Astrocyte (in vitro differentiated cells and primary cell): ENCODE data around the gene CXCL11. TPM values are rescaled to one million over a fixed set of nuclear protein-coding genes. Genes with fewer than 3 reads are reported as not detected.
"Not testable (repeated sequence)": the region's sequence is repeated elsewhere in the genome, so short reads cannot be mapped to it uniquely, and the experiment has no call there.

Experiments used
- DNase-seq: peaks from one replicate; pipeline ENCODE4 v3.0.0-alpha.2; 2010; ENCODE audit warnings: low read depth
- FAIRE-seq: peaks from 2 replicates; lab custom pipeline; 2011; peaks lifted over from hg19 to GRCh38; lab: Jason Lieb, UNC
- H2AFZ ChIP-seq: 2 replicates; pipeline ENCODE4 v1.6.0; 2012; ENCODE audit warnings: low read depth, low read length, inconsistent platforms
- H3K27ac ChIP-seq: 2 replicates; pipeline ENCODE4 v1.5.1; 2011; ENCODE audit warnings: low read depth, low read length, inconsistent platforms
- H3K27me3 ChIP-seq: 2 replicates; pipeline ENCODE4 v1.6.0; 2011; ENCODE audit warnings: low read length, inconsistent platforms; ENCODE audit not compliant: insufficient read depth
- H3K36me3 ChIP-seq: 2 replicates; pipeline ENCODE4 v1.5.1; 2011; ENCODE audit warnings: low read length, inconsistent platforms; ENCODE audit not compliant: insufficient read depth
- H3K4me1 ChIP-seq: 2 replicates; pipeline ENCODE4 v1.5.1; 2011; ENCODE audit warnings: low read length, inconsistent platforms; ENCODE audit not compliant: insufficient read depth
- H3K4me2 ChIP-seq: 2 replicates; pipeline ENCODE4 v1.6.0; 2012; ENCODE audit warnings: low read length, inconsistent platforms
- H3K4me3 ChIP-seq: 2 replicates; pipeline ENCODE4 v1.5.1; 2011; ENCODE audit warnings: low read depth, mild to moderate bottlenecking, low read length, inconsistent platforms; ENCODE audit not compliant: insufficient read depth
- H3K79me2 ChIP-seq: 2 replicates; pipeline ENCODE4 v1.6.0; 2012; ENCODE audit warnings: mild to moderate bottlenecking, low read length, inconsistent platforms; ENCODE audit not compliant: insufficient read depth
- H3K9ac ChIP-seq: 2 replicates; pipeline ENCODE4 v1.6.0; 2012; ENCODE audit warnings: mild to moderate bottlenecking, low read length, inconsistent platforms
- H3K9me3 ChIP-seq: 2 replicates; pipeline ENCODE4 v1.5.1; 2012; ENCODE audit warnings: low read depth, mild to moderate bottlenecking, low read length, inconsistent platforms; ENCODE audit not compliant: insufficient read depth
- H4K20me1 ChIP-seq: 2 replicates; pipeline ENCODE4 v1.6.0; 2012; ENCODE audit warnings: low read length, inconsistent platforms; ENCODE audit not compliant: insufficient read depth
- H3K27ac Mint-ChIP-seq: one replicate; pipeline ENCODE4 v1.8.0; 2021; ENCODE audit warnings: mild to moderate bottlenecking, mixed read lengths; ENCODE audit not compliant: unreplicated experiment
- H3K27me3 Mint-ChIP-seq: one replicate; pipeline ENCODE4 v1.8.0; 2021; ENCODE audit warnings: low read depth, mixed read lengths; ENCODE audit not compliant: unreplicated experiment
- H3K36me3 Mint-ChIP-seq: one replicate; pipeline ENCODE4 v1.8.0; 2021; ENCODE audit warnings: low read depth, mixed read lengths; ENCODE audit not compliant: unreplicated experiment
- H3K4me1 Mint-ChIP-seq: one replicate; pipeline ENCODE4 v1.8.0; 2021; ENCODE audit warnings: low read depth, mixed read lengths; ENCODE audit not compliant: unreplicated experiment
- H3K4me3 Mint-ChIP-seq: one replicate; pipeline ENCODE4 v1.8.0; 2021; ENCODE audit warnings: mild to moderate bottlenecking, moderate library complexity, mixed read lengths; ENCODE audit not compliant: unreplicated experiment
- H3K9me3 Mint-ChIP-seq: one replicate; pipeline ENCODE4 v1.8.0; 2021; ENCODE audit warnings: mild to moderate bottlenecking, mixed read lengths; ENCODE audit not compliant: unreplicated experiment
- CTCF ChIP-seq: IDR thresholded peaks from 2 replicates; pipeline ENCODE4 v1.5.1; 2011; ENCODE audit warnings: low read depth, mild to moderate bottlenecking, inconsistent platforms, low read length, moderate library complexity; ENCODE audit not compliant: insufficient read depth
- EZH2 ChIP-seq: IDR thresholded peaks from 2 replicates; pipeline ENCODE4 v1.6.1; 2012; ENCODE audit warnings: mild to moderate bottlenecking, low read length, inconsistent platforms; ENCODE audit not compliant: insufficient read depth
- total RNA-seq: library from RNA; stranded (reverse); gene quantifications from 2 replicates; pipeline ENCODE4 v1.2.1, GENCODE V29; 2021

Gene CXCL11
- total RNA-seq, 1 donor from 2014 or later, result 5.8 TPM

DNA sequence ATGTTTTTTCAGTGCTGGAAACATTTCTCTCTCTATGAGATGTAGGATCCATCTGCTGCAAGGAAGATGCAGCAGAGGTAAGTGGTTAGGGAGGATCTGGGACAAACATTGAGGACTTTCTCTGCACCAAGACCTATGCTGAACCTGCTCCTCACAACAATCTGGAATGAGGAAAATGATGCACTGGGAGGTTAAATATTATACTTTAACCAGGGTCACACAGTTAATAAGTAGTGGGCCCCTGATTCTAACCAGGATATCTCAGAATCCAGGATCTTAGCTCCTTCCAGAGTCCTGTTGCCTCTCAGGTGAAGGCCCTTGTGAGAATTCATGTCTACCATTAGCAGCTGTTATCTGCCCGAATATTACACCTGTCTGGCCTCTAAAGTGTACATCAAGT lies 35.6 kb downstream of the CXCL11 start:
- H3K4me3 ChIP-seq, result no peak overlapping the region
- DNase-seq (no peak), FAIRE-seq (no peak)
- H3K9ac ChIP-seq, result no peak overlapping the region
- no peak overlapping the region for H3K4me2 ChIP-seq
- H3K36me3 Mint-ChIP-seq, result no peaks in the 10 kb centered on the region
- no peak overlapping the region for H3K4me3 Mint-ChIP-seq
- no peaks in the 10 kb centered on the region for H3K36me3 ChIP-seq
- H3K4me1 Mint-ChIP-seq, result peaks cover 2% of the 10 kb centered on the region
- H3K79me2 ChIP-seq, result no peaks in the 10 kb centered on the region
- H3K27ac ChIP-seq, result no peak overlapping the region
- no peak overlapping the region for H3K27ac Mint-ChIP-seq
- TF ChIP-seq CTCF (no peak), EZH2 (no peak)
- no peak overlapping the region for H2AFZ ChIP-seq
- no peaks in the 10 kb centered on the region for H4K20me1 ChIP-seq
- peaks cover 10% of the 10 kb centered on the region for H3K27me3 Mint-ChIP-seq
- peaks cover 5% of the 10 kb centered on the region for H3K27me3 ChIP-seq
- H3K4me1 ChIP-seq, result no peaks in the 10 kb centered on the region
- no peaks in the 10 kb centered on the region for H3K9me3 ChIP-seq
- H3K9me3 Mint-ChIP-seq, result no peaks in the 10 kb centered on the region

- H3K36me3 Mint-ChIP-seq, H3K9ac ChIP-seq: not testable (repeated sequence)
- FAIRE-seq, result peak; percentile 20
Measured at GRCh38 chr4:75998525-75999147, 37.2 kb downstream of the CXCL11 start.

DNA sequence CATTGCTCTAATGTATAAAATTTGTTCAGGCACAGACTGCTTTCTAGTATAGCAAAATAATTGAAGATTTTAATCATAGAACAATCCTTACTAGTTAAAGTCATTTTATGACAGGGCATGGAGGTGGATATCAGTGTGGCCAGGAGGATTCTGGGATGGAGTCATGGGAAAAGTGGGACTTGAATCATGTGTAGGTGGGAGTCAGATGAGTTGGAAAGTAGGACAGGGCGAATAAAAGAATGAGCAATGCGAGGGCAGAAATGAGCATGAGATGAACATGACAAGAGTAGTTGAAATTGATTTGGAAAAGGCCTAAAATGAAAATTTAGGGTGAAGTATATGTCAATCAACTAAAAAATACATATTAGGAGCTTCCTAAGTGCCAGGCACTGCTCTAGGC lies 37.9 kb downstream of the CXCL11 start:
- Mint-ChIP-seq H3K9me3 (no peaks in the 10 kb centered on the region), H3K4me3 (no peak overlapping the region), H3K27me3 (peaks cover 7% of the 10 kb centered on the region), H3K36me3 (no peaks in the 10 kb centered on the region), H3K4me1 (no peaks in the 10 kb centered on the region), H3K27ac (no peak overlapping the region)
- no peaks in the 10 kb centered on the region for H3K36me3 ChIP-seq
- no peaks in the 10 kb centered on the region for H3K4me1 ChIP-seq
- peaks cover 2% of the 10 kb centered on the region for H3K27me3 ChIP-seq
- no peaks in the 10 kb centered on the region for H4K20me1 ChIP-seq
- no peak overlapping the region for H2AFZ ChIP-seq
- no peak overlapping the region for H3K9ac ChIP-seq
- H3K79me2 ChIP-seq, result no peaks in the 10 kb centered on the region
- DNase-seq (no peak), FAIRE-seq (no peak)
- no peaks in the 10 kb centered on the region for H3K9me3 ChIP-seq
- H3K4me2 ChIP-seq, result no peak overlapping the region
- TF ChIP-seq EZH2 (no peak), CTCF (no peak)
- H3K27ac ChIP-seq, result no peak overlapping the region
- H3K4me3 ChIP-seq, result no peak overlapping the region

More at GRCh38 chr4:75998525-75999147, 37.2 kb downstream of the CXCL11 start:
- H3K79me2 ChIP-seq, H3K9me3 ChIP-seq, DNase-seq, H3K27ac ChIP-seq, H3K27me3 Mint-ChIP-seq, H2AFZ ChIP-seq, H3K4me2 ChIP-seq, H3K4me1 Mint-ChIP-seq, H3K4me1 ChIP-seq, H3K4me3 ChIP-seq, H3K4me3 Mint-ChIP-seq, H3K27me3 ChIP-seq, H3K9me3 Mint-ChIP-seq, H4K20me1 ChIP-seq, H3K36me3 ChIP-seq, H3K27ac Mint-ChIP-seq: not testable (repeated sequence)
